GM13976 (cell line): ENCODE data around the gene TLCD1.
"Not testable (repeated sequence)": the region's sequence is repeated elsewhere in the genome, so short reads cannot be mapped to it uniquely, and the experiment has no call there.

ENCODE experiments used
- DNase-seq: peaks from one replicate; pipeline ENCODE4 v3.0.0; 2012; ENCODE audit warnings: low spot score
- CTCF ChIP-seq: IDR thresholded peaks from 2 replicates; pipeline ENCODE4 v1.5.1; 2012; ENCODE audit warnings: borderline replicate concordance, mild to moderate bottlenecking; ENCODE audit not compliant: insufficient read depth; ENCODE audit errors: extremely low read depth, missing control alignments, control extremely low read depth
- in situ Hi-C: fragments of 300-500 bp; cut with MboI; formaldehyde crosslinking; loops from one replicate; pipeline ENCODE4 v1.12.0; 2022; ENCODE audit warnings: low sequenced_read_pairs, mixed read lengths, inconsistent platforms; ENCODE audit not compliant: unreplicated experiment

The TLCD1 gene

GRCh38 chr17:28728364-28729200 lies 2.5 kb upstream of the TLCD1 start, which contains the start of gene NEK8:
TSS of gene NEK8 (plus strand) at chr17:28728788. CDS start at chr17:28728814, 26 bp downstream.
- in situ Hi-C loops, result loop anchor here (25.0 kb wide), 1 partner anchor 384 kb away; no protein-coding TSS in a partner anchor
- peak; percentile 89 for DNase-seq
- TF ChIP-seq CTCF, result no peak

GRCh38 chr17:28726627-28727491 lies 826 bp upstream of the TLCD1 start:
- in situ Hi-C loops, result loop anchor here (25.0 kb wide), 1 partner anchor 385 kb away; no protein-coding TSS in a partner anchor
- TF ChIP-seq CTCF, result peak; percentile 99
- DNase-seq, result peak; percentile 87

GRCh38 chr17:28725660-28726225 lies 290 bp downstream of the TLCD1 start:
- in situ Hi-C loops, result loop anchor here (25.0 kb wide), 1 partner anchor 387 kb away; no protein-coding TSS in a partner anchor
- DNase-seq, result no peak
- TF ChIP-seq CTCF, result no peak

GRCh38 chr17:28725166-28725659 lies 820 bp downstream of the TLCD1 start:
- DNase-seq, result no peak
- in situ Hi-C loops, result loop anchor here (25.0 kb wide), 1 partner anchor 387 kb away; no protein-coding TSS in a partner anchor
- peak; percentile 3 for TF ChIP-seq CTCF

- in situ Hi-C loops, result loop anchor here (25.0 kb wide), 1 partner anchor 388 kb away; no protein-coding TSS in a partner anchor
- TF ChIP-seq CTCF, result no peak
- no peak for DNase-seq
Observed at GRCh38 chr17:28724500-28725165, 1.4 kb downstream of the TLCD1 start.

GRCh38 chr17:28723836-28724499 lies 2.1 kb downstream of the TLCD1 start:
- in situ Hi-C loops, result not testable (repeated sequence)

More at GRCh38 chr17:28723836-28724499, 2.1 kb downstream of the TLCD1 start:
- DNase-seq, result not testable (repeated sequence)
